GM12878 (cell line): ENCODE measurements around the gene SMG6. TPM values are rescaled to one million over a fixed set of nuclear protein-coding genes. Genes with fewer than 3 reads are reported as not detected.

Source experiments
- CEBPZ ChIP-seq: fragments of 150-350 bp; IDR thresholded peaks from 2 replicates; pipeline ENCODE4 v1.6.1; 2016; ENCODE audit warnings: low read depth, low read length
- E2F4 ChIP-seq: IDR thresholded peaks from 2 replicates; pipeline ENCODE4 v1.6.1; 2012; ENCODE audit warnings: low read depth, low read length, improper control_type of control experiment
- EP300 ChIP-seq, 2 experiments: fragments of 150-350 bp in 1 of 2; IDR thresholded peaks; 2 replicates each; pipeline ENCODE4 v1.6.1; 2011 to 2012; ENCODE audit warnings: low read depth in 2 of 2, low read length in 2 of 2, borderline replicate concordance in 1 of 2, improper control_type of control experiment in 1 of 2, inconsistent platforms in 1 of 2; ENCODE audit not compliant: control insufficient read depth in 1 of 2
- ESRRA ChIP-seq: IDR thresholded peaks from 2 replicates; pipeline ENCODE4 v1.6.1; 2012; ENCODE audit warnings: mild to moderate bottlenecking, low read length, improper control_type of control experiment
- IRF4 ChIP-seq: IDR thresholded peaks from 2 replicates; pipeline ENCODE4 v1.6.1; 2011; ENCODE audit warnings: low read depth, low read length
- RCOR1 ChIP-seq: conservative IDR thresholded peaks from 2 replicates; pipeline ENCODE4 v1.6.1; 2012; ENCODE audit warnings: low read depth, low read length, improper control_type of control experiment
- RFX5 ChIP-seq: IDR thresholded peaks from 2 replicates; pipeline ENCODE4 v1.6.1; 2011; ENCODE audit warnings: low read depth, low read length, improper control_type of control experiment
- ZNF207 ChIP-seq: fragments of 450-650 bp; IDR thresholded peaks from 2 replicates; pipeline ENCODE4 v1.6.1; 2014; ENCODE audit warnings: antibody characterized with exemption, mild to moderate bottlenecking, borderline replicate concordance
- polyA plus RNA-seq, 11 experiments: library from polyadenylated mRNA; depleted of rRNA in 4 of 11; unstranded in 6 of 11; stranded (reverse) in 5 of 11; fragments of >200 nt; fragmentation: Nextera tagmentation in 4 of 11; fragmentation: Illumina TruSeq in 1 of 11; extraction: Ambion mirVana in 4 of 11; extraction: Trizol in 1 of 11; gene quantifications; 1 replicate in 1 of 11; 2 replicates in 10 of 11; pipeline versions ENCODE4 v1.2.1 to v1.2.3, GENCODE V29; 2011 to 2016; ENCODE audit warnings: inconsistent platforms in 2 of 11, missing spikeins in 2 of 11, low read depth in 1 of 11
- total RNA-seq, 4 experiments: library from RNA; depleted of rRNA in 3 of 4; stranded (reverse); fragments of >200 nt in 3 of 4; fragmentation: Illumina TruSeq in 1 of 4; extraction: Trizol in 1 of 4; gene quantifications; 2 replicates each; pipeline versions ENCODE4 v1.2.1 to v1.2.3, GENCODE V29; 2013 to 2021

Gene SMG6
- total and polyA plus RNA-seq, 10 of the 15 experiments (the other 5 are each of a cell fraction or from before 2014, with no cell fraction given) = 0.58 to 28.7 (median 15.7) TPM

- TF ChIP-seq CEBPZ = no peak
- TF ChIP-seq IRF4 = no peak
- no peak for TF ChIP-seq ESRRA
- TF ChIP-seq EP300 (IDR thresholded peaks at IDR 0.05; ENCODE audit: borderline replicate concordance in 1 of 2, control insufficient read depth in 1 of 2, low read depth in 2 of 2, low read length in 2 of 2) = peak in 1 of 2 experiments; percentile 23; a peak in 1 of 4 replicates
- TF ChIP-seq RFX5 = peak; percentile 88
- TF ChIP-seq ZNF207 = 0 out of 2 replicates have a peak, but pooled peaks have one; percentile 40
- no peak for TF ChIP-seq RCOR1
- no peak for TF ChIP-seq E2F4
Observed at GRCh38 chr17:2053380-2054261, 250.0 kb downstream of the SMG6 start (continued).
